Activated CD8-positive, alpha-beta memory T cell treated with anti-CD3 and anti-CD28 coated beads for 24 hours (primary cell): ENCODE results near the gene CYP3A4.
"Not testable (repeated sequence)": the region's sequence is repeated elsewhere in the genome, so short reads cannot be mapped to it uniquely, and the experiment has no call there.

Source experiments
- DNase-seq: peaks from one replicate; pipeline ENCODE4 v3.0.0-alpha.2; 2020

CYP3A4 gene

GRCh38 chr7:99751322-99752052 is 32.5 kb downstream of the CYP3A4 start:
- not testable (repeated sequence) for DNase-seq

DNA sequence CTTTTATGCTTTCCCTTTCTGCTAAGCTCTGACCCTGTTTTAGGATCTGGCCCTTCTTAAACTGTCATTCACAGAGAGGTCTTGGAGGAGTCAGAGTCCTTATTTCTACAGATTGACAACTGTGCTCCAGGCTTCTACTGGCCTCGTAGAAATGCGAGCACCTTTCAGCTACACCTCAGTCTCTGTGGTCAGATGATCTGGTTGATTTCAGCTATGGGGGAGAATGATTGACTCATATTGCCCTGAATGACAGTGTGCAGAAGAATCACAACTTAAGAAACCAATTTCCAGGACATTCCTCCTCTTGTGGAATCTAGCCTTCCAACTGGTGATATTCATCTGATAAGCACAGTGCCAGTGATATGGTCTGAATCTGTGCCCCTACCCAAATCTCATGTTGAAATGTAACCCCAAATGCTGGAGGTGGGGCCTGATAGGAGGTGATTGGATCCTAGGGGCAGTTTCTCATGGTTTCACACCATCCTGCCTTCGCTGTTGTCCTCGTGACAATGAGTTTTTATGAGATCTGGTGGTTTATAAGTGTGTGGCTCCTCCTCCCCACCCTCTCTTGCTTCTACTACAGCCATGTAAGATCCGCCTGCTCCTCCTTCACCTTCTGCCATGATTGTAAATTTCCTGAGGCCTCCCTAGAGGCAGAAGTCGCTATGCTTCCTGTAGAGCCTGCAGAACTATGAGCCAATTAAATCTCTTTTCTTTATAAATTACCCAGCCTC is 35.0 kb downstream of the CYP3A4 start:
- no peak for DNase-seq

GRCh38 chr7:99746915-99747314 is 37.1 kb downstream of the CYP3A4 start:
- not testable (repeated sequence) for DNase-seq

- not testable (repeated sequence) for DNase-seq
These were observed 38.6 kb downstream of the CYP3A4 start for GRCh38 chr7:99745395-99745794.

- DNase-seq, result no peak
These were observed 41.1 kb downstream of the CYP3A4 start for GRCh38 chr7:99742737-99743394.

- DNase-seq, result no peak
These were observed 42.6 kb downstream of the CYP3A4 start for GRCh38 chr7:99741441-99741795.

GRCh38 chr7:99740573-99741440 is 43.2 kb downstream of the CYP3A4 start:
- no peak for DNase-seq

- no peak for DNase-seq
These were observed 44.0 kb downstream of the CYP3A4 start for GRCh38 chr7:99739699-99740572.

DNA sequence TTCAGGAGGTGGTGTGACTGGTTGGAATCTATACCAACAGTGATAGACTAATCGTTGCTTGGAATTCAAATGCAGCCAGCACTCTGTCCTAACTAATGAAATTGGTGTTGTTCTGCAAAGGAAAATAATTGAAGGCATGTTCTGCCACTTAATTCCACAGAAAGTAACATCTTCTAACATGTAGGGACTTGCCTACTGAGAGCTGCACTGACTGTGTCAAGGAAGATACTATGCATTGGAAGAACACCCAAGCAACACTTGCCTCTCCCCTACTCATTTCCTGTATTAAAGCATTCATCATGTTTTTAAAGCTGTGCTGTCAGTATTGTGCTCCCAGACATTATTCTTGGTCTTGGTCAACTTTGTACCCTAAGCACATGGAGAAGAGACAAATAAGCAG is 46.3 kb downstream of the CYP3A4 start:
- no peak for DNase-seq

- DNase-seq, result not testable (repeated sequence)
These were observed 47.3 kb downstream of the CYP3A4 start for GRCh38 chr7:99736667-99737066.

DNA sequence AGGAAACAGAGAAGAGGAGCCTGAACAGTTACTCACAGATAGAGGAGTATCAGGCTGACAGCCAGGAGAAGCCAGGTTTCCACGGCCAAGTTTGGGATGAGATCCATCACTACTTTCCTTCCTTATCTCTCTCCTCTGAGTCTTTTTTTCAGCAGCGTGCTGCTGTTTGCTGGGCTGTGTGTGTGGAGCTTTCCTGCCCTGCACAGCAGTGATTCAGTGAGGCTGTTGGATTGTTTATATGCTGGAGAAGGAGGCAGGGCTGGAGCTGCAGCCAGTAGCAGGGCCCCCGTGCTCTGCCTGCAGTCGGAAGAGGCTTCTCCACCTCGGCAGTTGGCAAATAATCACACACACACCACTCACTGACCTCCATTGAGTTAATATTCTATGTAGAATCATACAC is 49.0 kb downstream of the CYP3A4 start, which contains the start of gene CYP3A7:
CYP3A7 (minus strand) TSS at position 210 of the 400 bp plus-strand sequence; CDS start at position 107, 103 bp downstream.
- DNase-seq, result no peak

- DNase-seq, result no peak
These were observed 50.5 kb downstream of the CYP3A4 start for GRCh38 chr7:99733448-99733847.

GRCh38 chr7:99733003-99733402 is 51.0 kb downstream of the CYP3A4 start:
- no peak for DNase-seq

DNA sequence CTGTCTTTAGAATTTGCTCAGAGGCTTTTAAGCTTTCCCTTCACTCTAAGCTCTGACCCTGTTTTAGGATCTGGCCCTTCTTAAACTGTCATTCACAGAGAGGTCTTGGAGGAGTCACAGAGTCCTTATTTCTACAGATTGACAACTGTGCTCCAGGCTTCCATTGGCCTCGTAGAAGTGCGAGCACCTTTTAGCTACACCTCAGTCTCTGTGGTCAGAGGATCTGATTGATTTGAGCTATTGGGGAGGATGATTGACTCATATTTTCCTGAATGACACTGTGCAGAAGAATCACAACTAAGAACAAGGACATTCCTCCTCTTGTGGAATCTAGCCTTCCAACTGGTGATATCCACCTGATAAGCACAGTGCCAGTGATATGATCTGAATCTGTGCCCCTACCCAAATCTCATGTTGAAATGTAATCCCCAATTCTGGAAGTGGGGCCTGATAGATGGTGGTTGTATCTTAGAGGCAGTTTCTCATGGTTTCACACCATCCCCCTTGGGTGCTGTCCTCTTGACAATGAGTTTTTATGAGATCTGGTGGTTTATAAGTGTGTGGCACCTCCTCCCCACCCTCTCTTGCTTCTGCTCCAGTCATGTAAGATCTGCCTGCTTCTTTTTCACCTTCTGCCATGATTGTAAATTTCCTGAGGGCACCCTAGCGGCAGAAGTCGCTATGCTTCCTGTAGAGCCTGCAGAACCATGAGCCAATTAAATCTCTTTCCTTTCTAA is 52.2 kb downstream of the CYP3A4 start:
- DNase-seq, result no peak

GRCh38 chr7:99730992-99731391 is 53.0 kb downstream of the CYP3A4 start:
- no peak for DNase-seq

DNA sequence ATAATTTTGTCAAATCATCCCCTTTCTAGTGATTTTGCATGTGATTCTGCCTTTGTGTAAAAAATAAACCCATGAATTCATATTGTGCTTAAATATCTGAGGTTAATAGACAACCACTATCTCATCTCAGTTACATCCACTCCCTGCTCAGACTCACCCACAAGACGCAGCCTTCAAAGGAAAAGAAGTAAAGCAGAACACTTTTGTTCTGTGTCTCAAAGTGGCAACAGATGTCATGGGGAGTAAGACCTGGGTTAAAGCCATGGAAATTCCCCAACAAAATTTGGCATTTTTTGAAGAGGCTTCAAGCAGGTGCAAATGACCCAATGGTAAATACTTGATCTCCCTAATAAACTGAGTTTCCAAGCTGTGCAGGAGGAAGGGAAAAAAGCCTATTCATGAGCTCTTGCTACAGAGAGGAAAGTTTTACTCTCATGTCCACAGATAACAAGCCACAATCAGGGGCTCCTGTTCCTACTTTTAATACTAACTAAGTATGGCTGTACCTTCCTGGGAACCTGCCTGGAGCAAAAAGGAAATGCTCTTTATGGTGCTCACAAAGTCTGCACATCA is 53.7 kb downstream of the CYP3A4 start:
- no peak for DNase-seq

GRCh38 chr7:99729486-99730237 is 54.3 kb downstream of the CYP3A4 start:
- no peak for DNase-seq

- DNase-seq, result no peak
These were observed 55.4 kb downstream of the CYP3A4 start for GRCh38 chr7:99728615-99729014.

GRCh38 chr7:99723201-99723600 is 60.8 kb downstream of the CYP3A4 start:
- not testable (repeated sequence) for DNase-seq
